GM12878 (cell line): ENCODE data around the gene SPRR5. TPM values are rescaled to one million over a fixed set of nuclear protein-coding genes. Genes with fewer than 3 reads are reported as not detected.

Source experiments
- CEBPZ ChIP-seq: fragments of 150-350 bp; IDR thresholded peaks from 2 replicates; pipeline ENCODE4 v1.6.1; 2016; ENCODE audit warnings: low read depth, low read length
- E4F1 ChIP-seq: fragments of 450-650 bp; IDR thresholded peaks from 2 replicates; pipeline ENCODE4 v1.6.1; 2018; ENCODE audit warnings: borderline replicate concordance, mild to moderate bottlenecking; ENCODE audit not compliant: partially characterized antibody
- EZH2 ChIP-seq: IDR thresholded peaks from 2 replicates; pipeline ENCODE4 v1.6.1; 2012; ENCODE audit warnings: low read depth, mild to moderate bottlenecking, control low read depth, inconsistent platforms, low read length, borderline replicate concordance; ENCODE audit not compliant: control insufficient read depth
- FOXM1 ChIP-seq: IDR thresholded peaks from 2 replicates; pipeline ENCODE4 v1.6.1; 2012; ENCODE audit warnings: low read depth, mild to moderate bottlenecking, inconsistent platforms, low read length, moderate library complexity
- HDAC6 ChIP-seq: fragments of 200-600 bp; sonication (generic); IDR thresholded peaks from one replicate; pipeline ENCODE4 v1.8.0; 2017; ENCODE audit warnings: antibody characterized with exemption; ENCODE audit not compliant: unreplicated experiment
- MTA2 ChIP-seq: fragments of 450-650 bp; IDR thresholded peaks from 2 replicates; pipeline ENCODE4 v1.6.1; 2016; ENCODE audit warnings: low read depth, mild to moderate bottlenecking, moderate library complexity
- MXI1 ChIP-seq: fragments of 150-350 bp; IDR thresholded peaks from 2 replicates; pipeline ENCODE4 v1.6.1; 2011; ENCODE audit warnings: low read depth, mild to moderate bottlenecking, inconsistent platforms, low read length, improper control_type of control experiment
- NR2F1 ChIP-seq: fragments of 450-650 bp; conservative IDR thresholded peaks from 2 replicates; pipeline ENCODE4 v1.6.1; 2017; ENCODE audit warnings: mild to moderate bottlenecking
- RELB ChIP-seq: fragments of 450-650 bp; IDR thresholded peaks from 2 replicates; pipeline ENCODE4 v1.6.1; 2017; ENCODE audit warnings: low read depth, mild to moderate bottlenecking, moderate library complexity
- SMARCA5 ChIP-seq: fragments of 450-650 bp; IDR thresholded peaks from 2 replicates; pipeline ENCODE4 v1.6.1; 2017; ENCODE audit warnings: mild to moderate bottlenecking
- SMC3 ChIP-seq: IDR thresholded peaks from 2 replicates; pipeline ENCODE4 v1.6.1; 2011; ENCODE audit warnings: low read length, improper control_type of control experiment, borderline replicate concordance
- SREBF1 ChIP-seq: IDR thresholded peaks from 2 replicates; pipeline ENCODE4 v1.6.1; 2012; ENCODE audit warnings: mild to moderate bottlenecking, low read length
- ZBTB40 ChIP-seq: fragments of 450-650 bp; IDR thresholded peaks from 2 replicates; pipeline ENCODE4 v1.6.1; 2016; ENCODE audit warnings: mild to moderate bottlenecking, moderate library complexity, borderline replicate concordance
- ZNF687 ChIP-seq: fragments of 450-650 bp; IDR thresholded peaks from 2 replicates; pipeline ENCODE4 v1.6.1; 2017; ENCODE audit warnings: mild to moderate bottlenecking, moderate library complexity
- polyA plus RNA-seq, 11 experiments: library from polyadenylated mRNA; depleted of rRNA in 4 of 11; unstranded in 6 of 11; stranded (reverse) in 5 of 11; fragments of >200 nt; fragmentation: Nextera tagmentation in 4 of 11; fragmentation: Illumina TruSeq in 1 of 11; extraction: Ambion mirVana in 4 of 11; extraction: Trizol in 1 of 11; gene quantifications; 1 replicate in 1 of 11; 2 replicates in 10 of 11; pipeline versions ENCODE4 v1.2.1 to v1.2.3, GENCODE V29; 2011 to 2016; ENCODE audit warnings: inconsistent platforms in 2 of 11, missing spikeins in 2 of 11, low read depth in 1 of 11
- total RNA-seq, 4 experiments: library from RNA; depleted of rRNA in 3 of 4; stranded (reverse); fragments of >200 nt in 3 of 4; fragmentation: Illumina TruSeq in 1 of 4; extraction: Trizol in 1 of 4; gene quantifications; 2 replicates each; pipeline versions ENCODE4 v1.2.1 to v1.2.3, GENCODE V29; 2013 to 2021

Gene SPRR5
- total and polyA plus RNA-seq, 10 of the 15 experiments (the other 5 are each of a cell fraction or from before 2014, with no cell fraction given): not detected

- TF ChIP-seq EZH2 (no peak), ZNF687 (no peak), ZBTB40 (no peak), MXI1 (no peak), SMARCA5 (no peak), CEBPZ (no peak), RELB (no peak), SMC3 (no peak), FOXM1 (no peak), SREBF1 (no peak), MTA2 (0 out of 2 replicates have a peak, but pooled peaks have one; percentile 9), HDAC6 (no peak), E4F1 (no peak), NR2F1 (peak; percentile 69)
Measured at GRCh38 chr1:152968248-152968647, 21.2 kb downstream of the SPRR5 start (continued).
